GM19397 (cell line): ENCODE measurements around the gene FAM124A.
A peak's percentile ranks its signal among the peaks of the same experiment; 100 is the strongest.

Experiments
- ATAC-seq: cut with Tn5 transposase; IDR thresholded peaks from one replicate; pipeline ENCODE4 v1.9.1; 2021; ENCODE audit warnings: mild to moderate bottlenecking, moderate library complexity; ENCODE audit not compliant: unreplicated experiment

The FAM124A gene

GRCh38 chr13:51220706-51221105 lies 1.5 kb upstream of the FAM124A start:
- ATAC-seq = no peak

- no peak for ATAC-seq
Measured at GRCh38 chr13:51221108-51221507, 1.1 kb upstream of the FAM124A start.

GRCh38 chr13:51221674-51222036 lies 543 bp upstream of the FAM124A start:
- no peak for ATAC-seq

- peak; percentile 26 for ATAC-seq
Measured at GRCh38 chr13:51222686-51223559, 725 bp downstream of the FAM124A start.

GRCh38 chr13:51223560-51224270 lies 1.5 kb downstream of the FAM124A start:
- no peak for ATAC-seq

- no peak for ATAC-seq
Measured at GRCh38 chr13:51225029-51225428, 2.8 kb downstream of the FAM124A start.

- ATAC-seq = no peak
Measured at GRCh38 chr13:51227404-51227803, 5.2 kb downstream of the FAM124A start.

GRCh38 chr13:51229101-51229719 lies 7.0 kb downstream of the FAM124A start:
- no peak for ATAC-seq

- ATAC-seq = no peak
Measured at GRCh38 chr13:51229731-51230130, 7.5 kb downstream of the FAM124A start.

- no peak for ATAC-seq
Measured at GRCh38 chr13:51230477-51231105, 8.4 kb downstream of the FAM124A start.

- ATAC-seq = no peak
Measured at GRCh38 chr13:51231456-51231855, 9.3 kb downstream of the FAM124A start.

- ATAC-seq = no peak
Measured at GRCh38 chr13:51232328-51232727, 10.1 kb downstream of the FAM124A start.

GRCh38 chr13:51233117-51233826 lies 11.1 kb downstream of the FAM124A start:
- no peak for ATAC-seq

GRCh38 chr13:51234676-51235075 lies 12.5 kb downstream of the FAM124A start:
- ATAC-seq = no peak

- ATAC-seq = no peak
Measured at GRCh38 chr13:51235186-51235585, 13.0 kb downstream of the FAM124A start.

GRCh38 chr13:51235756-51236490 lies 13.7 kb downstream of the FAM124A start:
- no peak for ATAC-seq

GRCh38 chr13:51236491-51236792 lies 14.2 kb downstream of the FAM124A start:
- no peak for ATAC-seq

- ATAC-seq = no peak
Measured at GRCh38 chr13:51237386-51237785, 15.2 kb downstream of the FAM124A start.

GRCh38 chr13:51237887-51238286 lies 15.7 kb downstream of the FAM124A start:
- no peak for ATAC-seq

- ATAC-seq = no peak
Measured at GRCh38 chr13:51240178-51240577, 18.0 kb downstream of the FAM124A start.
